Large intestine (tissue), 3 donors: ENCODE results near the gene RIPK1. TPM values are rescaled to one million over a fixed set of nuclear protein-coding genes. Genes with fewer than 3 reads are reported as not detected.
A peak's percentile ranks its signal among the peaks of the same experiment; 100 is the strongest.
"Not testable (repeated sequence)": the region's sequence is repeated elsewhere in the genome, so short reads cannot be mapped to it uniquely, and the experiment has no call there.

Experiments used
- DNase-seq, 2 donors: peaks; one replicate each; pipeline versions ENCODE4 v3.0.0 to v3.0.0-alpha.2; 2013
- H3K27ac ChIP-seq: one replicate; pipeline ENCODE4 v1.5.1; 2013; ENCODE audit warnings: low read length
- H3K27me3 ChIP-seq: 2 replicates; pipeline ENCODE4 v1.6.1; 2013; ENCODE audit warnings: low read length; ENCODE audit not compliant: control insufficient read depth, insufficient read depth
- H3K36me3 ChIP-seq: 2 replicates; pipeline ENCODE4 v1.6.1; 2013; ENCODE audit warnings: low read length; ENCODE audit not compliant: control insufficient read depth, insufficient read depth
- H3K4me1 ChIP-seq: one replicate; pipeline ENCODE4 v1.6.1; 2013; ENCODE audit warnings: low read length; ENCODE audit not compliant: control insufficient read depth, insufficient read depth
- H3K4me3 ChIP-seq: one replicate; pipeline ENCODE4 v1.5.1; 2013; ENCODE audit warnings: low read length
- H3K9me3 ChIP-seq: one replicate; pipeline ENCODE4 v1.6.1; 2013; ENCODE audit warnings: mild to moderate bottlenecking, low read depth, low read length, moderate library complexity; ENCODE audit not compliant: control insufficient read depth
- WGBS: methylation state at CpG from one replicate; pipeline ENCODE4 v1.1.5; 2013; ENCODE audit warnings: low lambda C conversion rate; ENCODE audit not compliant: insufficient coverage; 5-methylcytosine and 5-hydroxymethylcytosine counted together
- polyA plus RNA-seq: library from polyadenylated mRNA; unstranded; fragments of 120-200 nt; gene quantifications from one replicate; pipeline ENCODE4 v1.2.1, GENCODE V29; 2013

Gene RIPK1
- polyA plus RNA-seq, 1 donor = 32.2 TPM

- not testable (repeated sequence) for H3K4me3 ChIP-seq, H3K27me3 ChIP-seq, H3K4me1 ChIP-seq, DNase-seq, H3K36me3 ChIP-seq, H3K9me3 ChIP-seq, H3K27ac ChIP-seq
- WGBS = 50% methylated on average over 2 of the region's 5 CpGs
These were observed 40.1 kb upstream of the RIPK1 start for GRCh38 chr6:3028156-3028555.

GRCh38 chr6:3031857-3032640 lies 36.2 kb upstream of the RIPK1 start:
- Histone ChIP-seq H3K27me3 (peaks cover under 1% of the 10 kb centered on the region), H3K9me3 (no peaks in the 10 kb centered on the region), H3K4me3 (no peak overlapping the region), H3K27ac (no peak overlapping the region), H3K4me1 (no peaks in the 10 kb centered on the region), H3K36me3 (no peaks in the 10 kb centered on the region)
- no peak for DNase-seq
- WGBS = 80% methylated on average over 1 of the region's 15 CpGs

GRCh38 chr6:3032986-3033385 lies 35.3 kb upstream of the RIPK1 start:
- 50% methylated on average over 1 of the region's 3 CpGs for WGBS
- H3K36me3 ChIP-seq = no peaks in the 10 kb centered on the region
- H3K4me3 ChIP-seq = no peak overlapping the region
- DNase-seq = peak; percentile 57 to 73
- H3K9me3 ChIP-seq = no peaks in the 10 kb centered on the region
- H3K27me3 ChIP-seq = peaks cover 4% of the 10 kb centered on the region
- no peak overlapping the region for H3K27ac ChIP-seq
- H3K4me1 ChIP-seq = no peaks in the 10 kb centered on the region

- Histone ChIP-seq H3K27ac (no peak overlapping the region), H3K27me3 (peaks cover 4% of the 10 kb centered on the region), H3K36me3 (no peaks in the 10 kb centered on the region), H3K9me3 (no peaks in the 10 kb centered on the region), H3K4me3 (no peak overlapping the region), H3K4me1 (no peaks in the 10 kb centered on the region)
- no peak for DNase-seq
- WGBS = 100% methylated on average over 2 of the region's 5 CpGs
These were observed 34.6 kb upstream of the RIPK1 start for GRCh38 chr6:3033652-3034051.

GRCh38 chr6:3035397-3035796 lies 32.9 kb upstream of the RIPK1 start:
- no CpG with 5 or more reads among the region's 5 CpGs for WGBS
- Histone ChIP-seq H3K4me1 (no peaks in the 10 kb centered on the region), H3K27ac (no peak overlapping the region), H3K36me3 (no peaks in the 10 kb centered on the region), H3K4me3 (no peak overlapping the region), H3K27me3 (peaks cover 4% of the 10 kb centered on the region), H3K9me3 (no peaks in the 10 kb centered on the region)
- no peak for DNase-seq

GRCh38 chr6:3036861-3037637 lies 31.2 kb upstream of the RIPK1 start:
- H3K27me3 ChIP-seq = peaks cover 4% of the 10 kb centered on the region
- no peak overlapping the region for H3K27ac ChIP-seq
- DNase-seq = no peak
- no CpG with 5 or more reads among the region's 19 CpGs for WGBS
- H3K4me1 ChIP-seq = peaks cover 2% of the 10 kb centered on the region
- H3K9me3 ChIP-seq = no peaks in the 10 kb centered on the region
- H3K4me3 ChIP-seq = no peak overlapping the region
- no peaks in the 10 kb centered on the region for H3K36me3 ChIP-seq

GRCh38 chr6:3037638-3038365 lies 30.5 kb upstream of the RIPK1 start:
- peaks cover 4% of the 10 kb centered on the region for H3K27me3 ChIP-seq
- peaks cover 2% of the 10 kb centered on the region for H3K4me1 ChIP-seq
- H3K27ac ChIP-seq = no peak overlapping the region
- H3K4me3 ChIP-seq = no peak overlapping the region
- DNase-seq = no peak
- 100% methylated on average over 1 of the region's 7 CpGs for WGBS
- no peaks in the 10 kb centered on the region for H3K9me3 ChIP-seq
- H3K36me3 ChIP-seq = no peaks in the 10 kb centered on the region

- Histone ChIP-seq H3K9me3 (no peaks in the 10 kb centered on the region), H3K27ac (no peak overlapping the region), H3K4me3 (no peak overlapping the region), H3K27me3 (peaks cover 4% of the 10 kb centered on the region), H3K4me1 (peaks cover 2% of the 10 kb centered on the region), H3K36me3 (no peaks in the 10 kb centered on the region)
- WGBS = no CpG with 5 or more reads among the region's 3 CpGs
- DNase-seq = no peak
These were observed 28.9 kb upstream of the RIPK1 start for GRCh38 chr6:3039384-3039783.

GRCh38 chr6:3041147-3041546 lies 27.1 kb upstream of the RIPK1 start:
- H3K36me3 ChIP-seq = no peaks in the 10 kb centered on the region
- peaks cover 4% of the 10 kb centered on the region for H3K27me3 ChIP-seq

GRCh38 chr6:3041606-3042005 lies 26.7 kb upstream of the RIPK1 start:
- Histone ChIP-seq H3K4me3 (no peak overlapping the region), H3K27ac (no peak overlapping the region), H3K4me1 (peaks cover 2% of the 10 kb centered on the region), H3K27me3 (peaks cover 4% of the 10 kb centered on the region), H3K9me3 (no peaks in the 10 kb centered on the region), H3K36me3 (no peaks in the 10 kb centered on the region)
- WGBS = no CpG with 5 or more reads among the region's 2 CpGs
- no peak for DNase-seq

More at GRCh38 chr6:3041147-3041546, 27.1 kb upstream of the RIPK1 start:
- Histone ChIP-seq H3K9me3 (no peaks in the 10 kb centered on the region), H3K4me1 (peaks cover 2% of the 10 kb centered on the region), H3K27ac (no peak overlapping the region), H3K4me3 (no peak overlapping the region)
- WGBS = no CpG with 5 or more reads among the region's 3 CpGs
- DNase-seq = no peak
